SKM-1 treated with dmso at 0.1 percent for 144 hours (cell line): ENCODE data around the gene SRGN.

Source experiments
- DNase-seq: peaks from one replicate; lab custom pipeline; 2025; ENCODE audit not compliant: unreplicated experiment; lab: John Stamatoyannopoulos, UW

SRGN gene

GRCh38 chr10:69089638-69090599, 2.0 kb downstream of the SRGN start:
- DNase-seq, result no peak

DNA sequence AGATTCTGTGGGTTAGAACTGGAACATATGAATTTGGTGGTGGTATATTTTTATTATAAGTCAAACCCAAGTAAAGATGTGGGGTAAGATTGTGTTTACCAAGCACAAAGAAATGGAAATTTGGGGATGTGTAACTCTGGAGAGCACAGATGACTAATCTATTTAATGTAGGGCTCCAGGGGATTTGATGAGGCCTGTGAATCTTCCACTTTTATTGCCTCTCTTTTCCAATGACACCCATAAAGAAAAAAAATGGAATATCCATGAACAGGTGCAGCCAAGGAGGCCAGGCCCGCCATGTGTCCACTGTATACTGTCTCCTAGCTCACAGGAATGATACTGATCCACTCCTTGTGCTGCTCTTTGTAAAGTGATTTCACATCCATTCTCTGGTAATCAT, 2.8 kb downstream of the SRGN start:
- no peak for DNase-seq

- no peak for DNase-seq
These were observed 3.3 kb downstream of the SRGN start for GRCh38 chr10:69091143-69091651.

DNA sequence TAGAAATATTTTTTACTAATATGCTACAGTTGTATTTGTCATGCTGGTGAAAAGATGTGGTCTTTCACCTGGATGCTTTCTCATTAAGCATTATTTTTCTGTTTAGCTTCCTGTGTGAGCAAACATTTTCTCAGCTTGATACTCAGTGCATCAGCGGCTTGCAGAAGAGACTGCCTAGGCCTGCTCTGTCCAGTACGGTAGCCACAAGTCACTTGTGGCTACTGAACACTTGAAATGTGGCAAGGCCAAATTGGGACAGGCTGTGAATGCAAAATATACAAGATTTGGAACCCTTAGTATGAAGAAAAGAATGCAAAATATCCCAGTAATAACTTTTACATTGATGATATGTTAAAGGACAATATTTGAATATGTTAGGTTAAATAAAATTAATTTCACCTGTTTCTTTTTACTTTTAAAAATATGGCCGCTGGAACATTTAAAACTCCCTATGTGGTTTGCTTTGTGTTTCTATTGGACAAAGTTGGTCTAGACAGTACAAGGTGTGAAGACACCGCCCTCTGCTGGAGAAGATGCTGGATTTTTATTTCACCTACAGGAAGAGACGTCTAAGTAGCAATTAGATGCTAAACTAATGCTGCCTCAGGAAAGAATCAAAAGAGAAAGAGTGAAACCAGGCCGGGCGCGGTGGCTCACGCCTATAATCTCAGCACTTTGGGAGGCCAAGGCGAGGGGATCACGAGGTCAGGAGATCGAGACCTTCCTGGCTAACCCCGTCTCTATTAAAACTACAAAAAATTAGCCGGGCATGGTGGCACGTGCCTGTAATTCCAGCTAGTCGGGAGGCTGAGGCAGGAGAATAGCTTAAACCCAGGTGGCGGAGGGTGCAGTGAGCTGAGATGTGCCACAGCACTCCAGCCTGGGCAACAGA, 5.3 kb downstream of the SRGN start:
- peak; percentile 78 for DNase-seq

GRCh38 chr10:69093933-69094332, 6.0 kb downstream of the SRGN start:
- DNase-seq, result no peak

GRCh38 chr10:69096045-69096444, 8.1 kb downstream of the SRGN start:
- no peak for DNase-seq

GRCh38 chr10:69097729-69098128, 9.8 kb downstream of the SRGN start:
- DNase-seq, result no peak

GRCh38 chr10:69100136-69100872, 12.4 kb downstream of the SRGN start:
- no peak for DNase-seq

GRCh38 chr10:69101451-69102095, 13.7 kb downstream of the SRGN start:
- DNase-seq, result no peak

GRCh38 chr10:69102440-69102839, 14.5 kb downstream of the SRGN start:
- no peak for DNase-seq

DNA sequence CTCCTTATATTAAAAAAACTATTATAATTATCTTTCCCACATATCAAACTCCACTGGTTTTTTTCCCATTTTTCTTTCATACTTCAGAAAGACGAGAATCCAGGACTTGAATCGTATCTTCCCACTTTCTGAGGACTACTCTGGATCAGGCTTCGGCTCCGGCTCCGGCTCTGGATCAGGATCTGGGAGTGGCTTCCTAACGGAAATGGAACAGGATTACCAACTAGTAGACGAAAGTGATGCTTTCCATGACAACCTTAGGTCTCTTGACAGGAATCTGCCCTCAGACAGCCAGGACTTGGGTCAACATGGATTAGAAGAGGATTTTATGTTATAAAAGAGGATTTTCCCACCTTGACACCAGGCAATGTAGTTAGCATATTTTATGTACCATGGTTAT, 15.9 kb downstream of the SRGN start:
- DNase-seq, result no peak

- no peak for DNase-seq
These were observed 17.3 kb downstream of the SRGN start for GRCh38 chr10:69104994-69105790.

DNA sequence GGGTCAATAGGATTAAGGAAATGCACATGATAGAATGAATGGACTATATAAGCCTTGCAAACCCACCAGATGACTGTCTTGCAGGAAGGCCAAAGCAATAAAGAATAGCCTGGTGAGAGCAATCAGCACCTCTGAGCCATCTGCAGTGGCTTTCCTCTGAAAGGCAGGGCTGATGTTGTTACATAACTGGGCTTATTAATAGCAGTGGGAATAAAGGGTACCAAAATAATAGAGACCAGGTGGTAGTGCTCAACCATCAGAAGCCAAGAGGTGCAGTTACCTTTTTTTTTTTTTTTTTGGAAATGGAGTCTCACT, 19.2 kb downstream of the SRGN start:
- DNase-seq, result no peak

- DNase-seq, result no peak
These were observed 19.8 kb downstream of the SRGN start for GRCh38 chr10:69107699-69108098.

- DNase-seq, result no peak
These were observed 32.0 kb downstream of the SRGN start for GRCh38 chr10:69119896-69120295.

DNA sequence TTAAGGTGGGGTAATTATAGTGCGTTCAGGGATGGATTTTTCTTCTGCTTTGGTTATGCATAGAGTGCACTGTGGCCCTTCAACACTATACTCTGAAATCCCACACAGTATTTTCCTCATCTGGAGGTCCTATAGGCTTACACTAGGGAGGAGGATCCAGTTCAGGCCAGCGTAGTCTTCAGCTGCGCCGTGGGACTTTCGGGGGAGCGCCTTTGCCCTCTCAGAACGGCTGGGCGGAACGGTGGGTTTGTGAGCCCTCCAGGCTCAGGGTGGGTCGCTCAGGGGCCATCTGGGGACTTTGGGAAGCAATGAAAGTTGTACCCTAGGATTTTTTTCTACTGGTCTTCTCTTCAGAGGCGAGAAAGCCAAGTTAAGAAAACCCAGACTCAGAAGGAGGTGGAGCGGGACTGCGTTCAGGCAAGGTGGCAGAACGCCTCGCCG, 35.4 kb downstream of the SRGN start:
- peak; percentile 62 for DNase-seq

GRCh38 chr10:69123747-69124562, 36.1 kb downstream of the SRGN start, which contains the start of gene VPS26A:
Gene VPS26A (plus strand): TSS chr10:69124178. CDS start chr10:69124278, 100 bp downstream.
- DNase-seq, result peak; percentile 100

GRCh38 chr10:69124563-69125268, 36.8 kb downstream of the SRGN start:
- DNase-seq, result peak; percentile 46
